Thymus (tissue), 11 donors: ENCODE results near the gene ZNF385B. TPM values are rescaled to one million over a fixed set of nuclear protein-coding genes. Genes with fewer than 3 reads are reported as not detected.

Experiments used
- DNase-seq, 9 donors: peaks; one replicate each; pipeline ENCODE4 v3.0.0-alpha.2; 2013; ENCODE audit warnings: low spot score in 9 of 9, low read depth in 6 of 9, missing footprints in 1 of 9
- H3K27ac ChIP-seq, 2 donors: one replicate each; pipeline ENCODE4 v1.5.1; 2013; ENCODE audit warnings: control low read depth in 1 of 2, low read depth in 1 of 2, low read length in 1 of 2, mild to moderate bottlenecking in 1 of 2, moderate library complexity in 1 of 2
- H3K27me3 ChIP-seq, 2 donors: one replicate each; pipeline ENCODE4 v1.5.1; 2013; ENCODE audit warnings: low read length in 1 of 2; ENCODE audit not compliant: control insufficient read depth in 2 of 2, insufficient read depth in 1 of 2
- H3K36me3 ChIP-seq, 2 donors: one replicate each; pipeline ENCODE4 v1.5.1; 2013; ENCODE audit warnings: low read length in 1 of 2, mild to moderate bottlenecking in 1 of 2, moderate library complexity in 1 of 2; ENCODE audit not compliant: control insufficient read depth in 2 of 2, insufficient read depth in 2 of 2
- H3K4me1 ChIP-seq, 2 donors: one replicate each; pipeline ENCODE4 v1.5.1; 2013; ENCODE audit warnings: low read length in 2 of 2; ENCODE audit not compliant: control insufficient read depth in 2 of 2, insufficient read depth in 2 of 2
- H3K4me3 ChIP-seq, 2 donors: one replicate each; pipeline ENCODE4 v1.5.1; 2013; ENCODE audit warnings: low read length in 2 of 2, control low read depth in 1 of 2, mild to moderate bottlenecking in 1 of 2
- H3K9me3 ChIP-seq, 2 donors: one replicate each; pipeline ENCODE4 v1.5.1; 2013; ENCODE audit warnings: low read length in 1 of 2, mild to moderate bottlenecking in 1 of 2; ENCODE audit not compliant: control insufficient read depth in 2 of 2, insufficient read depth in 1 of 2
- WGBS: extraction: QIAGEN DNeasy Blood & Tissue Kit; methylation state at CpG from one replicate; pipeline ENCODE4 v1.1.7; 2013; 5-methylcytosine and 5-hydroxymethylcytosine counted together
- polyA plus RNA-seq: library from polyadenylated mRNA; stranded (reverse); fragments of 200-250 nt; gene quantifications from one replicate; pipeline ENCODE4 v1.2.3, GENCODE V29; 2013
- total RNA-seq: library from RNA; stranded (reverse); fragments of 120-200 nt; gene quantifications from one replicate; pipeline ENCODE4 v1.2.4, GENCODE V29; 2013
- donor health status: healthy.

The ZNF385B gene
- total and polyA plus RNA-seq, 2 donors, result 0.14 to 2.0 TPM

DNA sequence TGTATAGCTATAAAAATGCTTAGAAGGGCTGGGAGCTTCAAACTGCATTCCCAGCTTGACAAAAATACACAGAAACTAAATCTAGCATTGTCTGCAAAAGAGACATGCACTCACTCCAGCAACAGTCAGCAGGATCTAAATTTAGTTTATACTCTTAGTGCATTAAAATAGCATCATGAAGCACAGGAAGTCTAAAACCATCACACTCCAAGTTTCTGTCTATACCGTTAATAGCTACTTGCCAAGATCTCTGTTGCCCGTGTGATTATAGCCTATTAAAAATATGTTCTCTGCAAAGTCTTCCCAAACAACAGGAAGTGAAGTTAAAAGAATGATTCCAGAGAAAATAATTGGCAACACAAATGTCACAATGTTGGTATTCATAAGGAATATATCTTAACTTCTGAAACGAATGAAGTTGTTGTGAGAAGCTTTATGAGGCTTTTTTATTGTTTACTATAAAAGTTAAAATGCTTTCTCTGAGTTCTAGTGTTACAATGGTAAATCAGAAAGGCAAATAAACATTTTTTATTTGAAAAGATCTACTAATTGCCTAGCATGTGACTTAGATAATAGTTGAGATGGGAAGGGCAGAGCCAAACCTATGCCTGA, 184.2 kb downstream of the ZNF385B start:
- H3K4me3 ChIP-seq, result no peak overlapping the region
- 39% methylated on average over 3 of the region's 3 CpGs for WGBS
- H3K27me3 ChIP-seq, result no peaks in the 10 kb centered on the region
- no peaks in the 10 kb centered on the region for H3K36me3 ChIP-seq
- H3K4me1 ChIP-seq, result no peaks in the 10 kb centered on the region
- no peak overlapping the region for H3K27ac ChIP-seq
- H3K9me3 ChIP-seq, result no peaks in the 10 kb centered on the region
- no peak for DNase-seq

DNA sequence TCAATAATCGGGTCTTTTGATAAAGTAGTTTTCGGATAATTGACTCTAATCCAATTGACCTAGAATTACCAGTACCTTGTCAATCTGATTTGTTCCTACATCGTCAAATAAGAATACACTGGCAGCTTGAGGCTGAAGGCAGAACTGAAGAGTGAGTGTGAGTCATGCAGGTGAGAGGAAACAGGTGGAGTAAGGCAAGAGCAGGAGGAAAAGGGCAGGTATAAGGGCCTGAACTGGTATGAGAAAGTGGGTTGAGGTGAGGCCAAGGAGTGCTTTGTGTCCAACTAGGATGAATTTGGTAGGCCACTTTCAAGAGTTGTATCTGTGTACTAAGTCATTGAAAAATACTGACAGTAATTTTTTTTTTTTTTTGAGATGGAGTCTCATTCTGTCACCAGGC, 186.0 kb downstream of the ZNF385B start:
- no peaks in the 10 kb centered on the region for H3K36me3 ChIP-seq
- DNase-seq, result no peak
- H3K27me3 ChIP-seq, result no peaks in the 10 kb centered on the region
- no peaks in the 10 kb centered on the region for H3K4me1 ChIP-seq
- no peaks in the 10 kb centered on the region for H3K9me3 ChIP-seq
- H3K27ac ChIP-seq, result no peak overlapping the region
- 98% methylated on average over 3 of the region's 3 CpGs for WGBS
- no peak overlapping the region for H3K4me3 ChIP-seq

DNA sequence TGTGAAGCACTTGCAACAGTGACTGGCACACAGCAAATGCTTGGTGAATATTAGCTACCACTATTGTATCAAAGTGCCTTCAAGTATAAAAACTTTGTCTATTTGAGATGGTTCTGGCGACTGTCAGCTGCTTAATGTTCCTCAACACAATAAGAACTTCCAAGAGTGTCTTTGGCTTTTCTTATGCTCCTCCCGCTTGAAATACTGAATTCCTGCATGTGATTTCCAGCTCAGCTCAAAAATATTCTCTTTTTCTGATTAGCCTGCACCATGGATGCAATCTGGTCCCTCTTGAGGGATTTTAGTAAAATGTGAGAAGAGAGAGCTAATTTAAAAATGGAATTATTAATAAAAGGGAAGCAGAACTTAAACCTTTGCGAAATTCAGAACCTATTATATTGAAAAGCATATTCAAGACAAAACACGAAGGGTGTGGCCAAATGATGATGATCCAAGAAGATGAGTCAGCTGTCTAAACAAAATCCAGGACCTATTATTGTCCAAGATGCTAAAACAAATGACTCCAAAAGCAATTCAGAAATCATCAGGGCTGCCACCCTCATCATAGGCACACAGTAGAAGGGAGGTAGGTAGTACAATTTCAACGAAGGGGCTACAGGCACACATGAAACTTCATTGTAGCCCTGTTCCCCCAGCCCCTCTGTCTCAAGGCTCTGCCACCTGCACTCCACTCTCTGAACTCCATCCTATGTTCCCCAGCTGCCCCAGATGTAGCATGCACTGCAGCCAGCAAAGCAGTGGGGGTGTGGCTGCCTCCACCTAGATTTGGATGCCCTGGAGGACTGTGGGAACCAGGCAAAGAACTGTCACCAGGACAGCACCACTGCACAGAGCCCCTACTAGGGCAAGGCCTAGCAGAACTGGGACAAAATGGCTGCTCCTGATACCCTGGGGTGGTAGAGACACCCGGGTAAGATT, 190.1 kb downstream of the ZNF385B start:
- Histone ChIP-seq H3K27me3 (no peaks in the 10 kb centered on the region), H3K4me3 (no peak overlapping the region), H3K36me3 (no peaks in the 10 kb centered on the region), H3K9me3 (no peaks in the 10 kb centered on the region), H3K4me1 (no peaks in the 10 kb centered on the region), H3K27ac (no peak overlapping the region)
- no peak for DNase-seq
- 92% methylated on average over 6 of the region's 6 CpGs for WGBS

DNA sequence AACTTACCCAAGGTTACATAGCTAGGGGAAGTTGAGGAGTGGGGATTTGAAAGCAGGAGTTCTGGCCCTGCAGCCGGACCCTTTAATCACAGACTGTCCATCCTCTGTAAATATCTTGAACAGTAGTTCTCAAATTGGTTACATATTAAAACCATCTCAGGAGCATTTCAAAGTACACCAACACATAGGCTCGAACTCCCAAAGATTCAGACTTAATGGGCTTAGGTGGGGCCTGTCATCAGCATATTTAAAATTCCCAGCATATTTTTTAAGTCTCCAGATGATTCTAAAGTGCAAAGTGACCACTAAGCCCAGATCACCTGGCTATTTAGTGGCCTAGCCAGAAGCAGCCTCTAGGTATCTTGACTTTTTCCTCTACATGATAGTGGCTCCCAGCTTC, 192.2 kb downstream of the ZNF385B start:
- Histone ChIP-seq H3K36me3 (no peaks in the 10 kb centered on the region), H3K4me3 (no peak overlapping the region), H3K9me3 (no peaks in the 10 kb centered on the region), H3K4me1 (no peaks in the 10 kb centered on the region), H3K27ac (no peak overlapping the region), H3K27me3 (no peaks in the 10 kb centered on the region)
- no peak for DNase-seq
- WGBS, result 88% methylated on average over 2 of the region's 2 CpGs

DNA sequence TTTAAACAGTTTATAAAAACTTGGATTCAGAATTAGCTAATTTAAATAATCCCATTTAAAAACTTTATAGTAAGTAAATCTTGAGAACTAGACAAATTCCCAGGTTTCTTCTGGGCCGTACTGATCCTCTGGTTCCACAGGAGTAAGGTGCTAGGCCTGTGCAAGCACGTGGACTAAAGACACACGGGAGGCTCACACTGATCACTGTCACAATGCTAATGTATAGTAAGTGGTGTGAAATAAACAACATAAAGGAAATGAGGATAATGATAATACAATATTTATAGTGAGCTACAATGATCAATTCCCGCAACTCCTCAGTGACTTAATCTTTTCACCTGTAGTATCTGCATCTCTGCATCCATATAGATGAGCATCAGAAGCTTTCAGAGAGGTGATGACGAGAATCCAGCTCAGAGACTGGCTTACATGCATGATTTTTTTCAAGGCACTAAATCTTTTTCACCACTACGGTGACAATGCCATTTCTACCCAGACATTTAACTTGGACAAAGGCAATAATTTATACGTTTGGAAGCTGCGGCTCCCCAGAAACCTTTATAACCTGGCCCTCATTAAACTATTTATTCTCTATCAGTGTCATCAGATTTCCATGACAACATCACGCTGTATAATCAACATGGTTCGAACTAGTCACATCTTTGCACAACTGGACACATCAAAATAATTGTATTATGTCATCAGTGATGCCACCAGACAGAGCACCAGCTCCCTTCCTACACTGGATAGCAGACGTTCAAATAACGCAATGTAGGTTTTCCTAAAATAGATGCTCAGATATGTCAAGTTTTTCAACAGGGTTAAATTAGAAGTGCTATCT, 196.2 kb downstream of the ZNF385B start:
- WGBS, result 92% methylated on average over 12 of the region's 12 CpGs
- no peaks in the 10 kb centered on the region for H3K36me3 ChIP-seq

DNA sequence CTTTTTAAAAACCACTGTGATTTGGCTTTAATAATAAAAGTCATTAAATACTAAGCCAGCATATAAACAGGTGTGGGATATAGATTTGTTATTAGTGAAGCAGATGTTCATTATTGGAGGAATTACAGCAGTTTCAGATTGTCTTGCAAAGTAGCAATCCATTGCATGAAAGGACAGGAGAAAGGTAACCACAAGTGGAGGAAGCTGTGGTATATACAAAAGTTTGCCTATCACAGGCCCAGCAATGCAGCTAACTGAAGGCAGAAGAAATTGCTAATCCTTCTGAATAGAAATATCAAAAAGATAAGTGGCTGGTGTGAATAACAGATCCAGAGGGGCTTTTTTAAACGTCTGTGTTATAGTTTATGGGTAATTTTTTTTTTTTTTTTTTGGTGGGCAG, 199.4 kb downstream of the ZNF385B start:
- H3K4me3 ChIP-seq, result no peak overlapping the region
- DNase-seq, result no peak
- H3K9me3 ChIP-seq, result no peaks in the 10 kb centered on the region
- WGBS, result 80% methylated on average over 1 of the region's 1 CpG
- H3K27ac ChIP-seq, result no peak overlapping the region
- no peaks in the 10 kb centered on the region for H3K36me3 ChIP-seq
- no peaks in the 10 kb centered on the region for H3K27me3 ChIP-seq
- H3K4me1 ChIP-seq, result no peaks in the 10 kb centered on the region

More for the DNA sequence above, 196.2 kb downstream of the ZNF385B start:
- Histone ChIP-seq H3K4me3 (no peak overlapping the region), H3K27ac (no peak overlapping the region), H3K27me3 (no peaks in the 10 kb centered on the region), H3K9me3 (no peaks in the 10 kb centered on the region), H3K4me1 (no peaks in the 10 kb centered on the region)
- no peak for DNase-seq

DNA sequence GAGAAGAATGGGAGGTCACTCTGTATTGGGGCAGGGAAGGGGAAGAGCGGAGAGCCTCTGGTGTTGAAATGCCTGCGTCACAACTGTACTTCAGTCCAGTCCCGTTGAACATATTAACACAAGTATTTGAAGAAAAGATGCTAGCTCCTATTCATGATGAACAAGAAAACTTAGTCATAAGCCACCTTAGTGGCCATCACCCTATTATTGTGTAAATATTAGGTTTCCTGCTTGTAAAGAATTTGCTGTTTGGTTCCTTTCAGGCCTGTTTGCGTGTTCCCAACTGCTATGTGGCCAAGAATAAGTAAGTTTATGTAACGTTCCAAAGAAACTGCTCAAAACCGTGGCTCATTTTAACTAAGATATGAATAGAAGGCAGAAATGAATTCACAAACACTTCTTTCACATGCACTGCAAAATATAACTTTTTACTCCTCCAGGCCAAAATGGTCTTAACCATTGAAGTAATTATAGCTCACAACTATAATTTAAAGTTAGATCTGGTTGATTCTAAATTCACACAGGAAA, 204.3 kb downstream of the ZNF385B start:
- no peak overlapping the region for H3K4me3 ChIP-seq
- no peaks in the 10 kb centered on the region for H3K36me3 ChIP-seq
- no peaks in the 10 kb centered on the region for H3K4me1 ChIP-seq
- H3K9me3 ChIP-seq, result no peaks in the 10 kb centered on the region
- no peak overlapping the region for H3K27ac ChIP-seq
- 94% methylated on average over 6 of the region's 6 CpGs for WGBS
- no peaks in the 10 kb centered on the region for H3K27me3 ChIP-seq
- no peak for DNase-seq

DNA sequence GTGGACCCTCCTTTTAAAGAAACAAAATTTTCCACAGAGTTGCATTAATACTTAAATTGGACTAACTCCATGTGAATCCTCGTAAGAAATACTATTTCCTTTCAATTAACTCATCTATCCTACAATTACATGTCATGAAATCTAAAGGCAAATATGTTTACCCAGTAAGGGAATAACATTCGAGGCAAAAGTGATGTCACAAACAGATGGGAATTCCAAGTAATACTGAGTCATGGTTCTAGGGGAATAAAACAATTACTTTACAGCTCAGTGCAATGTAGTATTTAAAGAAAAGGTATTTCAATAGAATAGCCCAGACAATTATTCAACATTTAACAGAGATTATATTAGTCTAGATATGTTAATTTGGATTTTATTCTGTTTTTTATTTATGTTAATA, 205.8 kb downstream of the ZNF385B start:
- Histone ChIP-seq H3K9me3 (no peaks in the 10 kb centered on the region), H3K4me3 (no peak overlapping the region), H3K4me1 (no peaks in the 10 kb centered on the region), H3K27ac (no peak overlapping the region), H3K36me3 (no peaks in the 10 kb centered on the region), H3K27me3 (no peaks in the 10 kb centered on the region)
- 71% methylated on average over 2 of the region's 2 CpGs for WGBS
- no peak for DNase-seq
